ENCODE results near the gene LARP4B.

LARP4B gene

GRCh38 chr10:786633-787474 lies 144.7 kb downstream of the LARP4B start:
- intact Hi-C loops (cut with DNase I): loop anchor here (5.0 to 10.0 kb wide), 2 partner anchors 102 to 275 kb away; partner anchors contain the start of gene DIP2C
- DNase-seq: peak in 7 of 42 donors; percentile 4 to 41 (median 9)

- DNase-seq: peak in 5 of 42 donors; percentile 1 to 33 (median 9)
- intact Hi-C loops (cut with DNase I): loop anchor here (5.0 to 10.0 kb wide), 2 partner anchors 101 to 274 kb away; partner anchors contain the start of gene DIP2C
These were observed 145.7 kb downstream of the LARP4B start for GRCh38 chr10:785861-786214.

GRCh38 chr10:785089-785860 lies 146.2 kb downstream of the LARP4B start:
- intact Hi-C loops (cut with DNase I): loop anchor here (5.0 to 10.0 kb wide), 2 partner anchors 100 to 273 kb away; partner anchors contain the start of gene DIP2C
- peak in 4 of 42 donors; percentile 6 to 43 (median 19) for DNase-seq

- intact Hi-C loops (cut with DNase I): loop anchor here (5.0 to 10.0 kb wide), 2 partner anchors 100 to 272 kb away; partner anchors contain the start of gene DIP2C
- peak; percentile 54 to 94 (median 76) for DNase-seq
These were observed 147.0 kb downstream of the LARP4B start for GRCh38 chr10:784403-785088.

- intact Hi-C loops (cut with DNase I): loop anchor here (10.0 kb wide), 1 partner anchor 98 kb away; the partner anchor contains the start of gene DIP2C
- DNase-seq: peak in 9 of 42 donors; percentile 6 to 43 (median 18)
These were observed 148.5 kb downstream of the LARP4B start for GRCh38 chr10:782751-783648.

GRCh38 chr10:780536-781524 lies 150.7 kb downstream of the LARP4B start:
- intact Hi-C loops (cut with DNase I): loop anchor here (10.0 kb wide), 1 partner anchor 96 kb away; the partner anchor contains the start of gene DIP2C
- peak in 4 of 42 donors; percentile 5 to 34 (median 12) for DNase-seq

GRCh38 chr10:778626-779330 lies 152.7 kb downstream of the LARP4B start:
- peak in 1 of 42 donors; percentile 34 for DNase-seq
- intact Hi-C loops (cut with DNase I): no loop called here

GRCh38 chr10:777913-778479 lies 153.5 kb downstream of the LARP4B start:
- DNase-seq: peak in 2 of 42 donors; percentile 12 to 39
- intact Hi-C loops (cut with DNase I): no loop called here

GRCh38 chr10:776772-777171 lies 154.7 kb downstream of the LARP4B start:
- peak in 1 of 42 donors; percentile 12 for DNase-seq
- intact Hi-C loops (cut with DNase I): no loop called here

GRCh38 chr10:775245-776075 lies 156.0 kb downstream of the LARP4B start:
- peak in 39 of 42 donors; percentile 32 to 91 (median 68) for DNase-seq

GRCh38 chr10:774661-775244 lies 156.8 kb downstream of the LARP4B start:
- intact Hi-C loops (cut with DNase I): no loop called here
- DNase-seq: no peak

More at GRCh38 chr10:775245-776075, 156.0 kb downstream of the LARP4B start:
- intact Hi-C loops (cut with DNase I): no loop called here

GRCh38 chr10:774223-774622 lies 157.3 kb downstream of the LARP4B start:
- no peak for DNase-seq
- intact Hi-C loops (cut with DNase I): no loop called here

GRCh38 chr10:773562-774161 lies 157.8 kb downstream of the LARP4B start:
- intact Hi-C loops (cut with DNase I): no loop called here
- DNase-seq: no peak

GRCh38 chr10:772227-772637 lies 159.3 kb downstream of the LARP4B start:
- DNase-seq: no peak
- intact Hi-C loops (cut with DNase I): no loop called here
